Measurements from ENCODE around the gene ARHGAP27. TPM values are rescaled to one million over a fixed set of nuclear protein-coding genes. Genes with fewer than 3 reads are reported as not detected.
A peak's percentile ranks its signal among the peaks of the same experiment; 100 is the strongest.

Gene ARHGAP27
- total and polyA plus RNA-seq, 9 of the 15 experiments (the other 6 are each of a cell fraction or from before 2014, with no cell fraction given), result 0.04 to 4.6 (median 2.1) TPM

DNA sequence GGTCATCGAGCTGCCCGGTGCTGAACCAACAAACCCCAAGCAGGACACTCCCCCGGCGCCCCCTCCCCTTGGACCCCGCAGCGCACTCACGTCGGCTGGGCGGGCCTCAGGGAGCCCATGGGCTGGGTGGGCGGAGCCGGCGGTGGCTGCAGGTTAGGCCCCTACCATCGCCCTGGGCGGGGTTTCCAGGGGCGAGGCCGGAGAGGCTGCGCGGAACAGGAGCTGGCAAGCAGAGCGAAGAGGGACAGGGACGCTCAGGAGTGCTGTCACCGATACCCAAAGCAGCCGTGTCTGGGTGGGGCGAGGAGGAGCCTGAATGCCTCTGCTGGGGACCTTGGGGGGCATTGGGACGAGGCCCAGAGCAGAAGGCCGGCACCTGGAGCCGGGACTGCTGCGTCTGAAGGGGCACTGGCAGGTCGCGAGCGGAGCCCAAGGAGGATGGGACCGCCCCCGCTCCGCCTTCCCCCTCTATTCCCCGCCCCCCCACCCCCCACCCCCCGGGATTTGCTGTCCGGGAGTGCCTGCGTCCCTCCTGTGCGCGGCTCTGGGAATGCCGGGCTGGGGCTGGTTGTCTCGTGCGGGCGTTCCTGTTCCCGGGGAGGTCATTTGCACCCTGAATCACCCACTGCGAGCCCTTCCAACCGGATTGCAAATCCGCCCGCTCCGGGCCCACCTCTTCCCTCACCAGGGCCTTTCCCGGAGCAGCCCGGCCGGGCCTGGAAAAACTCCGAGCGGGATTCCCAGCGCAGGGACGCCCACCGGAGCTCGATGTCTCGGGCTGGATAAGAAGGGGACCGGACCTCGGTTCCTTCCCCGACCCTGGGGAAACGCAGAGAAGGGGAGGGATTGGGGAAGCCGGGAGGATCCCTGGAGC lies 902 bp downstream of the ARHGAP27 start:
- ChIA-PET POLR2A (interaction anchor here (0.6 kb wide), 1 partner anchor 284 kb away, joined by 3 read pairs; no protein-coding TSS in a partner anchor), CTCF (ENCODE audit: low intra/inter-chr PET ratio) (no interaction called here)
- intact Hi-C loops (cut with micrococcal nuclease), result no loop called here
- TF ChIP-seq ZNF140 (CRISPR knock-in tag; IDR thresholded peaks at IDR 0.05) (no peak), CREB1 (IDR thresholded peaks at IDR 0.05) (no peak), CREB1 (CRISPR knock-in tag; IDR thresholded peaks at IDR 0.05) (no peak), MAFG (tag; conservative IDR thresholded peaks at IDR 0.05) (no peak), MYC (IDR thresholded peaks at IDR 0.05; ENCODE audit: low read depth, low read length) (no peak), MYC (CRISPR knock-in tag; IDR thresholded peaks at IDR 0.05; ENCODE audit: borderline replicate concordance, low read depth) (no peak), POLR2AphosphoS2 (IDR thresholded peaks at IDR 0.05; ENCODE audit: low read length) (no peak), EZH2 (IDR thresholded peaks at IDR 0.05; ENCODE audit: borderline replicate concordance, low read depth, low read length) (no peak), CHD2 (IDR thresholded peaks at IDR 0.05; ENCODE audit: low read depth, low read length) (no peak), MAZ (CRISPR knock-in tag; conservative IDR thresholded peaks at IDR 0.05 in 1 of 2, IDR thresholded peaks at IDR 0.05 in 1 of 2) (0 out of 4 replicates have a peak, but pooled peaks of 1 of the 2 experiments have one; percentile 15), ZNF431 (CRISPR knock-in tag; IDR thresholded peaks at IDR 0.05) (no peak), SMARCB1 (IDR thresholded peaks at IDR 0.05; ENCODE audit: insufficient read length, low read depth) (no peak), TAF9B (IDR thresholded peaks at IDR 0.05; ENCODE audit: partially characterized antibody) (no peak), PHF21A (IDR thresholded peaks at IDR 0.05; ENCODE audit: borderline replicate concordance, low read depth) (no peak), PHF8 (IDR thresholded peaks at IDR 0.05; ENCODE audit: borderline replicate concordance, low read length) (peak; percentile 30; the same call in 1 of the 2 replicates), POLR2G (IDR thresholded peaks at IDR 0.05; ENCODE audit: low read depth, low read length) (peak; percentile 32; the same call in 1 of the 2 replicates), MTF1 (CRISPR knock-in tag; IDR thresholded peaks at IDR 0.05; ENCODE audit: borderline replicate concordance) (no peak)
- TF ChIP-seq, protein P1, sequence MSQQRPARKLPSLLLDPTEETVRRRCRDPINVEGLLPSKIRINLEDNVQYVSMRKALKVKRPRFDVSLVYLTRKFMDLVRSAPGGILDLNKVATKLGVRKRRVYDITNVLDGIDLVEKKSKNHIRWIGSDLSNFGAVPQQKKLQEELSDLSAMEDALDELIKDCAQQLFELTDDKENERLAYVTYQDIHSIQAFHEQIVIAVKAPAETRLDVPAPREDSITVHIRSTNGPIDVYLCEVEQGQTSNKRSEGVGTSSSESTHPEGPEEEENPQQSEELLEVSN (IDR thresholded peaks at IDR 0.05; ENCODE audit: borderline replicate concordance in 1 of 2, extremely low read depth in 1 of 2, insufficient read depth in 1 of 2, insufficient read length in 1 of 2, low read depth in 1 of 2, low read length in 1 of 2, poor library complexity in 1 of 2, severe bottlenecking in 1 of 2), result peak in 1 of 2 experiments; percentile 2
- TF ChIP-seq, protein P2, sequence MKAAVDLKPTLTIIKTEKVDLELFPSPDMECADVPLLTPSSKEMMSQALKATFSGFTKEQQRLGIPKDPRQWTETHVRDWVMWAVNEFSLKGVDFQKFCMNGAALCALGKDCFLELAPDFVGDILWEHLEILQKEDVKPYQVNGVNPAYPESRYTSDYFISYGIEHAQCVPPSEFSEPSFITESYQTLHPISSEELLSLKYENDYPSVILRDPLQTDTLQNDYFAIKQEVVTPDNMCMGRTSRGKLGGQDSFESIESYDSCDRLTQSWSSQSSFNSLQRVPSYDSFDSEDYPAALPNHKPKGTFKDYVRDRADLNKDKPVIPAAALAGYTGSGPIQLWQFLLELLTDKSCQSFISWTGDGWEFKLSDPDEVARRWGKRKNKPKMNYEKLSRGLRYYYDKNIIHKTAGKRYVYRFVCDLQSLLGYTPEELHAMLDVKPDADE (conservative IDR thresholded peaks at IDR 0.05; ENCODE audit: control insufficient read depth, low read depth, low read length), result no peak

More for the DNA sequence above, 902 bp downstream of the ARHGAP27 start:
- DNase-seq (ENCODE audit: extremely low read depth in 1 of 4, low spot score in 3 of 4) (peak; percentile 89 to 94 (median 92)), ATAC-seq (peak; percentile 95), FAIRE-seq (peak; percentile 73)
- Histone ChIP-seq H2AFZ (ENCODE audit: low read depth, low read length) (peak overlapping the region; percentile 90), H3K9ac (ENCODE audit: insufficient read depth in 1 of 2, low read depth in 2 of 2, low read length in 2 of 2) (peak overlapping the region in 1 of 2 experiments; percentile 88; a peak in 2 of 4 replicates), H3K79me2 (ENCODE audit: control insufficient read depth, insufficient read depth, low read length) (no peaks in the 10 kb centered on the region), H4K20me1 (replicated peaks; ENCODE audit: control insufficient read depth, insufficient read depth, low read length) (no peaks in the 10 kb centered on the region), H3K36me3 (ENCODE audit: control insufficient read depth, insufficient read depth, low read length) (no peaks in the 10 kb centered on the region), H3K27me3 (ENCODE audit: control insufficient read depth in 2 of 2, insufficient read depth in 2 of 2, low read length in 2 of 2) (no peaks in the 10 kb centered on the region), H3K9me3 (replicated peaks; ENCODE audit: control insufficient read depth, insufficient read depth, low read depth, low read length) (no peaks in the 10 kb centered on the region), H3K4me1 (replicated peaks in 1 of 2; ENCODE audit: control insufficient read depth in 2 of 2, insufficient read depth in 2 of 2, low read length in 2 of 2) (peaks cover 0 to 46% of the 10 kb centered on the region in 2 experiments; a peak in 3 of 5 replicates), H3K27ac (ENCODE audit: extremely low read depth, low read depth, low read length) (no peak overlapping the region), H3K4me3 (peak overlapping the region; percentile 38), H3K4me2 (ENCODE audit: insufficient read depth, low read length) (peak overlapping the region; percentile 77), H3K9me1 (ENCODE audit: control insufficient read depth, insufficient read depth, low read length) (no peaks in the 10 kb centered on the region)
- 5% methylated on average over 43 of the region's 64 CpGs for WGBS (ENCODE audit: insufficient coverage, low coverage, missing lambda C conversion rate)
- BruUV-seq (replicated peaks), result no TSS peak
- in situ Hi-C loops (cut with MboI), result loop anchor here (25.0 kb wide), 1 partner anchor 1081 kb away; the partner anchor contains the start of gene LRRC37A2
